GM13976 (cell line): ENCODE data around the gene KIF19.

Experiments
- DNase-seq: peaks from one replicate; pipeline ENCODE4 v3.0.0; 2012; ENCODE audit warnings: low spot score
- in situ Hi-C: fragments of 300-500 bp; cut with MboI; formaldehyde crosslinking; loops from one replicate; pipeline ENCODE4 v1.12.0; 2022; ENCODE audit warnings: low sequenced_read_pairs, mixed read lengths, inconsistent platforms; ENCODE audit not compliant: unreplicated experiment
- TF ChIP-seq, protein P1 (sequence below): IDR thresholded peaks from 2 replicates; pipeline ENCODE4 v1.5.1; 2012; ENCODE audit warnings: borderline replicate concordance, mild to moderate bottlenecking; ENCODE audit not compliant: insufficient read depth; ENCODE audit errors: extremely low read depth, missing control alignments, control extremely low read depth

Gene KIF19

DNA sequence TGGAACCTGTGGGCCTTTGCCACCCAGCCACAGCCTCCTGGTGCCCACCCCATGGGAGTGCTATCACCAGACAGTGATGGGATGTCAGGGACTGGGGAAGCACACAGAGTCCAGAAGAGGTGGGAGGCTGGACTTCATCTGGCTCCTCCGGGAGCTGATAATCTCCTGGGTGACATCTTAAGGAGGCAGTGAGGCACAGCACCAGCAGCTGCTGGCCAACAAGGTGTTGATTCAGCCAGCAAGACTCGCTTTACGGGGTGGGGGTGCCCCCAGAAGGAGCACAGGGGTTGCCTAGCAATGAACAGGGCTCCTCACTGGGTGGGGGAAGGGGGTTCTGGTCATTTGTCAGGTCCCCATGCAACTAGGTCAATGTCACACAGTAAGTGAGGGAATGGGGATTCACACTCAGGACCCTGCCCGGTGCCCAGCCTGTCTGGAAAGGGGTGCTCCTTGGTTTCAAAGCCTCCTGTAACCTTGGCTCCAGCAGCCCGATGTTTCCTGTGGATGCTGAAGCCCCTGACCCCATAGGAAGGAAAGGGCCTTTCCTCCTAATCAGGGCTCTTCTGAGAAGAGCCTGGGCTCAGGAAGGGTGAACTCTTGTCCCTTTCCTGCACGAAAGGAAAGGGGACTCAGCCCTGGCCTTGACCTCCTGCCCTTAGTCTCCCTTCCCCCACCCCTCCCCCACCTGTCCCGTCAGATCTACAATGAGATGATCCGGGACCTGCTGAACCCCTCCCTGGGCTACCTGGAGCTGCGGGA is 17.7 kb downstream of the KIF19 start:
- TF ChIP-seq, protein P1, sequence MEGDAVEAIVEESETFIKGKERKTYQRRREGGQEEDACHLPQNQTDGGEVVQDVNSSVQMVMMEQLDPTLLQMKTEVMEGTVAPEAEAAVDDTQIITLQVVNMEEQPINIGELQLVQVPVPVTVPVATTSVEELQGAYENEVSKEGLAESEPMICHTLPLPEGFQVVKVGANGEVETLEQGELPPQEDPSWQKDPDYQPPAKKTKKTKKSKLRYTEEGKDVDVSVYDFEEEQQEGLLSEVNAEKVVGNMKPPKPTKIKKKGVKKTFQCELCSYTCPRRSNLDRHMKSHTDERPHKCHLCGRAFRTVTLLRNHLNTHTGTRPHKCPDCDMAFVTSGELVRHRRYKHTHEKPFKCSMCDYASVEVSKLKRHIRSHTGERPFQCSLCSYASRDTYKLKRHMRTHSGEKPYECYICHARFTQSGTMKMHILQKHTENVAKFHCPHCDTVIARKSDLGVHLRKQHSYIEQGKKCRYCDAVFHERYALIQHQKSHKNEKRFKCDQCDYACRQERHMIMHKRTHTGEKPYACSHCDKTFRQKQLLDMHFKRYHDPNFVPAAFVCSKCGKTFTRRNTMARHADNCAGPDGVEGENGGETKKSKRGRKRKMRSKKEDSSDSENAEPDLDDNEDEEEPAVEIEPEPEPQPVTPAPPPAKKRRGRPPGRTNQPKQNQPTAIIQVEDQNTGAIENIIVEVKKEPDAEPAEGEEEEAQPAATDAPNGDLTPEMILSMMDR: no peak
- DNase-seq: no peak
- in situ Hi-C loops: no loop called here

DNA sequence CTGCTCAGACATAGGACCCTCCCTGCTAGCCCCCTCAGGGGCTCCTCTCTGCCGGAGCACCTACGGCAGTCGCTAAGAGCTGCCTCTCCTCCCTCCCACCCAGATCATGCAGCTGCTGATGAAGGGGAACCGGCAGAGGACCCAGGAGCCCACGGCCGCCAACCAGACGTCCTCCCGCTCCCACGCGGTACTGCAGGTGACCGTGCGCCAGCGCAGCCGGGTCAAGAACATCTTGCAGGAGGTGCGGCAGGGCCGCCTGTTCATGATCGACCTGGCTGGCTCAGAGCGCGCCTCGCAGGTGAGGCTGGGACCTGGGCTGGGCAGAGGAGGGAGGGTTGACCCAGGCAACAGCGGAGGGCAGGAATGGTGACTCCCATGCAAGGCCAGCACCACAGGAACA is 18.6 kb downstream of the KIF19 start:
- TF ChIP-seq, protein P1: no peak
- in situ Hi-C loops: no loop called here
- no peak for DNase-seq

- in situ Hi-C loops: no loop called here
- DNase-seq: no peak
- TF ChIP-seq, protein P1: no peak
Observed at GRCh38 chr17:74345433-74346241, 19.6 kb downstream of the KIF19 start.

DNA sequence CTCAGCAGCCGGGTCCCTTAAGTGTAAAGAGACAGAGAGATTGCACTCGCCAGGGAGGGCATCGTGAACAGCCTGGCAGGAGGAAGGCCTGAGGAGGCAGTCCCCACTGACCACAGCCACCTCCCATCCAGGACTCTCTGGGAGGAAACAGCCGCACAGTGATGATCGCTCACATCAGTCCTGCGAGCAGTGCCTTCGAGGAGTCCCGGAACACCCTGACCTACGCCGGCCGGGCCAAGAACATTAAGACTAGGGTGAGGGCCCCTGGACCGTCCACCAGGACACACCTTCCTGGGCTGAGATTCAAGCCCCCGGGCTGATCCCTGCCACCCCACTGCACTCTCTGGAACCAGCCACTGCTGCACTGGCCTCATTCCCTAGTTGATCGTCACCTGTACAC is 21.6 kb downstream of the KIF19 start:
- in situ Hi-C loops: no loop called here
- DNase-seq: no peak
- TF ChIP-seq, protein P1: no peak

DNA sequence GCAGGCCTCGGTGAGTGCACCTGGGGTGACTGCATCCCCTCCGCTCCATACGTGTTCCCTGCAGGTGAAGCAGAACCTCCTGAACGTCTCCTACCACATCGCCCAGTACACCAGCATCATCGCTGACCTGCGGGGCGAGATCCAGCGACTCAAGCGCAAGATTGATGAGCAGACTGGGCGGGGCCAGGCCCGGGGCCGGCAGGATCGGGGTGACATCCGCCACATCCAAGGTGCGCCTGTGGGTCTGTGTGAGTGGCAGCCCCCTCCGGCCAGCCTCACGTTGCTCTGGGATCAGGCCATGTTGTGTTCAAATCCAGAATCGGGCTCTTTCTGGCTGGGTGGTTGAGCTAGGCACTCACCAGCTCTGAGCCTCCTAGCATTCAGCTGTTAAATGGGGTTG is 23.1 kb downstream of the KIF19 start:
- in situ Hi-C loops: no loop called here
- DNase-seq: no peak
- TF ChIP-seq, protein P1: no peak

DNA sequence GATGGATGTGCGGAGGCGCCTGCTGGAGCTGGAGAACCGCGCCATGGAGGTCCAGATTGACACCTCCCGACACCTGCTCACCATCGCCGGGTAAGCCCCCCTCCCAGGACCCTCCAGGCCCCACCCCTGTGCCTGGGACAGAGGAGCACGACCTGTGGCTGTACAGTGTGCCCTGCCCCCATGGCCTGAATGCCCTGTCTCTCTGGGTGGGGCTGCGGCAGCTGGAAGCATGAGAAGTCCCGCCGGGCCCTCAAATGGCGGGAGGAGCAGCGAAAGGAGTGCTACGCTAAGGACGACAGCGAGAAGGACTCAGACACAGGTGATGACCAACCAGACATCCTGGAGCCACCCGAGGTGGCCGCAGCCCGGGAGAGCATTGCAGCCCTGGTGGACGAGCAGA is 24.5 kb downstream of the KIF19 start:
- DNase-seq: no peak
- TF ChIP-seq, protein P1: no peak
- in situ Hi-C loops: no loop called here
